Endothelial cell of umbilical vein (primary cell): ENCODE results near the gene TBC1D16.

ENCODE experiments used
- CTCF ChIP-seq, 2 donors: IDR thresholded peaks; 1 replicate in 1 of 2; 2 replicates in 1 of 2; pipeline ENCODE4 v1.5.1; 2011; ENCODE audit warnings: low read length in 2 of 2, mild to moderate bottlenecking in 2 of 2, moderate library complexity in 2 of 2, control low read depth in 1 of 2, inconsistent platforms in 1 of 2, low read depth in 1 of 2; ENCODE audit not compliant: insufficient read depth in 1 of 2; ENCODE audit errors: extremely low read depth in 1 of 2
- POLR2A ChIP-seq: IDR thresholded peaks from 2 replicates; pipeline ENCODE4 v1.6.1; 2012; ENCODE audit warnings: low read depth, mild to moderate bottlenecking, control low read depth, low read length
- POLR2AphosphoS5 ChIP-seq: IDR thresholded peaks from 2 replicates; pipeline ENCODE4 v1.6.1; 2012; ENCODE audit warnings: low read depth, mild to moderate bottlenecking, control low read depth, low read length, moderate library complexity; ENCODE audit not compliant: insufficient read depth

GRCh38 chr17:79907850-79908249, 127.8 kb downstream of the TBC1D16 start:
- TF ChIP-seq POLR2AphosphoS5 (no peak), POLR2A (no peak), CTCF (IDR thresholded peaks at IDR 0.05; ENCODE audit: extremely low read depth in 1 of 2, insufficient read depth in 1 of 2, low read depth in 1 of 2, low read length in 2 of 2) (no peak)
